ENCODE data around the gene ASZ1.

Gene ASZ1

DNA sequence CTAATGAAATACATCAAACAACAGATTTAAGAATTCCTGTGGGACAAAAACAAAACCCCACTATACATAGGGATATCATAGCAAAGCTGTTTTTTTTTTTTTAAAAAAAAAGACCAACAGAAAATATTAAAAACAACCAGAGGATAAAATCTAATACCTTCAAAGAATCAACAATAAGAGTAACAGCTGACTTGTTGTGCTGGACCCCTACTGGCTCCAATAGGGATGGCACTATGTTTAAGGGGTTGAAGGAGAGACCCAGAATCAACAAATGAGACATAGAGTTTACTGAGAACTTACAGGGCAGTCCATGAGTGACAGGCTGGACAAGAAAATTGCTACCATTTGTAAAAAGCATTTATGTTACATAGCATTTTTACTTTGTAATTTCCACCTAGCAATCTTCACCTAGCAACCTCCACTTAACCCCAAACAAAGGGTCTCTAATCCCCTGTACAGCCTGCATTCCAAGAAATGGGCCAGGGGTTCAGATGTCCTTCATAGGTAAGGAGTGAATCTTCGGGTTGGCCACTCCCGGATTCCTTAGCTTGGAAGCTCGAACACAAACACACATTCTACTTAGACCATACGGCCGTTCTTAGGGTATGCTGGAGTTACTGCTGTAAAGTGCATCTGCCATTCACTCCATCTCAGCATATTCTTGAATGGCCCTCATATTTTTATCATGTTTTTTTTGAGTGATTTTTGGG is 25.8 kb downstream of the ASZ1 start:
- TF ChIP-seq, protein P1, sequence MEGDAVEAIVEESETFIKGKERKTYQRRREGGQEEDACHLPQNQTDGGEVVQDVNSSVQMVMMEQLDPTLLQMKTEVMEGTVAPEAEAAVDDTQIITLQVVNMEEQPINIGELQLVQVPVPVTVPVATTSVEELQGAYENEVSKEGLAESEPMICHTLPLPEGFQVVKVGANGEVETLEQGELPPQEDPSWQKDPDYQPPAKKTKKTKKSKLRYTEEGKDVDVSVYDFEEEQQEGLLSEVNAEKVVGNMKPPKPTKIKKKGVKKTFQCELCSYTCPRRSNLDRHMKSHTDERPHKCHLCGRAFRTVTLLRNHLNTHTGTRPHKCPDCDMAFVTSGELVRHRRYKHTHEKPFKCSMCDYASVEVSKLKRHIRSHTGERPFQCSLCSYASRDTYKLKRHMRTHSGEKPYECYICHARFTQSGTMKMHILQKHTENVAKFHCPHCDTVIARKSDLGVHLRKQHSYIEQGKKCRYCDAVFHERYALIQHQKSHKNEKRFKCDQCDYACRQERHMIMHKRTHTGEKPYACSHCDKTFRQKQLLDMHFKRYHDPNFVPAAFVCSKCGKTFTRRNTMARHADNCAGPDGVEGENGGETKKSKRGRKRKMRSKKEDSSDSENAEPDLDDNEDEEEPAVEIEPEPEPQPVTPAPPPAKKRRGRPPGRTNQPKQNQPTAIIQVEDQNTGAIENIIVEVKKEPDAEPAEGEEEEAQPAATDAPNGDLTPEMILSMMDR (IDR thresholded peaks at IDR 0.05; ENCODE audit: low read depth, low read length): peak; percentile 13
- no peak for DNase-seq (ENCODE audit: extremely low read depth, low read depth)

DNA sequence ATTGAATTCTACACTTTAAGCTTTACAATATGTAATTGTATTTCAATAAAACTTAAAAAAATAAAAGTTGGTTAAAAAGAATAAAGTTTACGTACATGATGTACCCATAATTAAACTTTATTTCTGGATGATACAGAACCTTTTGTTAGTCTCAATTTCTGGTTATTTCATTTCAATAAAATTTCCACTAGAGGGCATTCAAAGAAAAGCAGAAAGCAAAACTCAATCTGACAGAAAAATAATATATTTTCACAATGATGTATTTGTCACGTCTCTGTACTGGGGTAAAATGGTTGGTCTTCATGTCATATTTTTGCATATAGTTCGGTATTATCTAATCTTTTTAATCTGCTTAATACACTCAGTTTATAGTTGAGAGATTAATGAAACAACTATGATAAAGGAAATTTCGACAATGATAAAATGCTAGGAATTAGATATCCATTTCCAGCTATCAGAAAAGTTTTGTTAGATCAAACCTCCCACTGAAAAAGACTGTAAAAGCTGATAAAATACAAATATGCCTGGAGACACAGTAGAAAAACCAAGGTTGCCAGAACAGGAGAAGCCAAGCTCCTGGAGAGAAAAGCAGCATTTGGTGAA is 27.4 kb downstream of the ASZ1 start:
- TF ChIP-seq, protein P1 (IDR thresholded peaks at IDR 0.05; ENCODE audit: low read depth, low read length): peak; percentile 46
- DNase-seq (ENCODE audit: extremely low read depth, low read depth): no peak

DNA sequence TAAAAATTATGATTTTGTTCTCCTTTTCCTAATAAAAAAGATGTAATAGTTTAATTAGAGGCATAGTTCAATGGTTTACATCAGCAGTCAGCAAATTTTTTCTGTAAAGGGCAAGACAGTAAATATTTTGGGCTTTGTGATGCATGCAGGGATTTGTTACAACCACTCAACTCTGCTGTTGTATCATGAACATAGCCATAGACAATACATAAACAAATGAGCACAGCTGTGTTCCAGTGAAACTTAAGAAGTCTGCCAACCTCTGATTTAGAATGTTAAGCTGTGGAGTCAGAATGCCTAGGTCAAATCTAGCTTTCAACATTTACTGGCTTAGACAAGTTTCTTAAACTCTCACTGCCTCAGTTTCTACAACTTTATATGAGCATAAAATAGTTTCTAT is 31.6 kb downstream of the ASZ1 start:
- TF ChIP-seq, protein P1 (IDR thresholded peaks at IDR 0.05; ENCODE audit: low read depth, low read length): no peak
- DNase-seq (ENCODE audit: extremely low read depth, low read depth): no peak

DNA sequence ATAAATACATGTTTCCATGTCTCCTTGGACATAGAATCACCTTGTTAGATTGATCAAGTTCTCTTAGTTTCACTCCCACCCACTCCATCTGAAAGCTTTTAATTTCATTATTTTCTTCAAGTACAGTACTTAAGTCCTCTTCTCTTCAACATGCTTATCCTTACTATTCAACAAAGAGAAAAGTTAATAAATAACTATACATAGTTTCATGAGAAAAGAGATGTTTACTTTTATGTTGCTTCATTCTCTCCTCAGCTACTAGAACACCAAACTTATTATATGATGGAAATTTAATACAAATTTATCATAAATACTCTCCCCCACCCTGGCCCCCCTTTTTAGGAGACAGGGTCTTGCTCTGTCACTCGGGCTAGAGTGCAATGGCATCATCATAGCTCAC is 33.5 kb downstream of the ASZ1 start:
- DNase-seq (ENCODE audit: extremely low read depth, low read depth): no peak

DNA sequence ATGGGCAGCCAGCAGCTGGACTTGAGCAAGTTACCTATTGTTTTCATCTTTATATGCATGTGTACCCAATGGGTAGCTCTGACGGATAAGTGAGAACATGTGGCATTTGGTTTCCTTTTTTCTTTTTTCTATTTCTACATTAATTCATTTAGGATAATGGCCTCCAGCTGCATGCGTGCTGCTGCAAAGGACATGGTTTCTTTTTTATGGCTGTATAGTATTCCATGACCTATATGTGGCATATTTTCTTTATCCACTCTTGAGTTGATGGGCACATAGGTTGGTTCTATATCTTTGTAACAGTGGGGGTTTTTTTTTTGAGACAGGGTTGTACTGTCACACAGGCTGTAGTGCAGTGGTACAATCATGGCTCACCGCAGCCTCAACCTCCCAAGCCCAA is 37.4 kb downstream of the ASZ1 start:
- TF ChIP-seq, protein P1 (IDR thresholded peaks at IDR 0.05; ENCODE audit: low read depth, low read length): no peak
- no peak for DNase-seq (ENCODE audit: extremely low read depth, low read depth)

More for the DNA sequence above, 33.5 kb downstream of the ASZ1 start:
- TF ChIP-seq, protein P1 (IDR thresholded peaks at IDR 0.05; ENCODE audit: low read depth, low read length): no peak

DNA sequence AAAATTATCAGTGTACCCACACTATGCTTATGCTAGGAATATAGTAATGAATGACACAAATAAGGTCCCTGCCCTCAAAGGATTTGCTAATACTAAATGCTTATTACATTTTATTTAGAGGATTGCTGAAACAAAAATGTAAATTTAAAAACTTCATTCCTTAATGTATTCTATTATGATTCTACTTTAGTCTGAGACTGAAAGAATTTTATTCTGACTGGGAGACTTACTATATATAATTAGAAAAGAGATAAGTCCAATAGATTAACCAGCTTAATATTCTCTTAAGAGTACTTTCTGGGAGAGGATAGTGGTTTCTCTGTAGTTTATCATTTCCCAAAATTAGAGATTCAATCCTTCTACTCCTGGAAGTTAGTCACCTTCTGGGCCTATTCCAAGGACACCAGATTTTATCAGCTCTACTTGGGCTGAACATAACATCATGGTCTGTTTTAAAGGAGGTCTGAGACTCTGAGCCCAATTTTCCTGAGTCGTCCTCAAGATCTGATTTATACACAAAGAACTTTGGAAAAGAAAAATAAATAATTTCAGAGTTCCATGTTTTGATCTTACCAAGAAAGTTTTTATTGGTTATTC is 41.1 kb downstream of the ASZ1 start:
- TF ChIP-seq, protein P1 (IDR thresholded peaks at IDR 0.05; ENCODE audit: low read depth, low read length): no peak
- no peak for DNase-seq (ENCODE audit: extremely low read depth, low read depth)
